CD4-positive, alpha-beta T cell treated with Interferon alpha-2 for 1 hour (primary cell): ENCODE data around the gene CCDC191.

Experiments used
- DNase-seq, 2 donors: peaks; one replicate each; pipeline ENCODE4 v3.0.0-alpha.2; 2020 to 2022

Gene CCDC191, protein sequence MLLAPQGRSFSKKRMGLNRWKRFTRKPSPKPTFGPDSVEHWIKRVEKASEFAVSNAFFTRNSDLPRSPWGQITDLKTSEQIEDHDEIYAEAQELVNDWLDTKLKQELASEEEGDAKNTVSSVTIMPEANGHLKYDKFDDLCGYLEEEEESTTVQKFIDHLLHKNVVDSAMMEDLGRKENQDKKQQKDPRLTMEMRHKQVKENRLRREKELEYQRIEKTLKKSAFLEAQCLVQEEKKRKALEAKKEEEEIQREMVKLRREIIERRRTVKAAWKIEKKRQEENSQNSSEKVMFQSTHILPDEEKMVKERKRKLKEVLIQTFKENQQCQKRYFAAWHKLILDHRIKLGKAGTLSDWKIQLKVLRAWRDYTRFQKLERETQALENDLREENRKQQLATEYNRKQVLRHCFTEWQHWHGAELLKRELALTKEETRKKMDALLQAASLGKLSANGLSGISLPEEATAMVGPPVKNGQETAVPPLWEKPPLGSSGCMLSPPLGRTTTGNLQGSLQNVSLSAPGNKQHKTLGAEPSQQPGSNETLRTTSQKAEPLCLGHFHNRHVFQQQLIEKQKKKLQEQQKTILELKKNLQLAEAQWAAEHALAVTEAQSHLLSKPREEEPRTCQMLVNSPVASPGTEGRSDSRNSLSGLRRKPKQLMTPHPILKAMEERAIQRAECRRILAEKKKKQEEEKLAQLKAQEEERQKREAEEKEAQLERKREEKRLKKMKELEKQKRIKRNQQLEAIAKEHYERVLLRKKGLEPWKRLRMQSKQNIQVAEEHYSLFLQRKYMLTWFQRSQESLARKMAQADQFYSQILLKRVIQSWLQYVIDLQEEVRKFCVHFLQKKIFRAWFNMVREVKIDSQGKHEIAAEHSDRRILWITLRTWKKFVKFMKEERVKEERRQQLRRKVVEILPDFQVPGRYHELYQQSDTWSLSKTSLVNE

DNA sequence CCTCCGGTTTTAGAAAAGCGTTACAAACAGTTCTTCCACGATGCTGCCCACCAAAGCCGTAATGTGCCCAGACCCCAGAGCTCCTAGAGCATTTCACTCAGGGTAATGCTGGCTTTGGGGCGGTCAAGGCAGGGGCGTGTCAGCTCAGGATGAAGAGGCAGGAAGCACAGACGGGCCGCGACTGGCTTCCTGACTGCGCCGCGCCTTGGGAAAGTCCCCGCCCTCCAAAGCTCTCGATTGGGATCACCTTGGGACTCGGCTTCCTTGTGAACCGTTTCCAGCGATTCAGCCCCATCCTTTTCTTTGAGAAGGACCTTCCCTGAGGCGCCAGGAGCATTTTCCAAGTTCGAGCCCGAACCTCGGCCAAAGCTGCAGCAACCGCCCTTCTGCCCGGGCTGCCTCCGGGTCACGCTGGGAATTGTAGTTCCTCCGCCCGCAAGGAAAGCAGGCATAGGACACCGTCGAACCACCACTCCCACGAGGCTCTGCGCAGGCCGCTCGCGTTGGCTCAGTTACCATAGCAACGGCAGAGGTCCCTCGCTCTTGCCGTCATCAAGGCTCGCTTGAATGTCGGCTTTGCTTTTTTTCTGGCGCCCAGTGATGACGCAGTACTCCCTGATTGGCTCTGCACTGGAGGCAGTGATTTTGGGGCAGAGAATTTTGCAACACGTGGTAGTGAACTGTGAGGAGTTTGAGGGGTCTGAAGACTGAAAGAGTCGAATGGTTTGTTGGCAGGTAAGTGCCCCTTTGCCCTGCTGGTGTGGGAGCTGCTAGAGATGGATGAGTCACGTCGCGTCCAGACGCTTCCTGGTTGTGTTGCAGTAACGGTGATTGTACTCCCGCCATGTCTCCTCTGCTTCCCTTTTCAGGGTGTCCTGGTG lies at the start of gene CCDC191, which contains the start of gene QTRT2:
TSS of gene CCDC191 (minus strand) at position 397 of the 881 bp plus-strand sequence. CDS start at position 337, 60 bp downstream.
TSS of gene QTRT2 (plus strand) at position 608 of the 881 bp plus-strand sequence. CDS start 8,521 bp downstream, outside the sequence.
- peak; percentile 99 for DNase-seq

DNA sequence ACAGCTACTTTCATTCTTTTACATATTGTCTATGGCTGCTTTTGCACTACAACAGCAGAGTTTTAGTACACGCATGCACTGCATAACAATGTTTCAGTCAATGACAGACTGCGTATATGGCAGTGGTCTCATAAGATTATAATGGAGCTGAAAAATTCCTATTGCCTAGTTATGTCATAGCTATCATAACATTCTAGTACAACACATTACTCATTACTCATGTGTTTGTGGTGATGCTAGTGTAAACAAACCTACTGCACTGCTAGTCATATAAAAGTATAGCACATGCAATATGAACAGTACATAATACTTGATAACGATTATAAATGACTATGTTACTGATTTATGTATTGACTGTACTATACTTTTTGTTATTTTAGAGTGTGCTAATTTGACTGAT lies 48.1 kb upstream of the CCDC191 start:
- DNase-seq, result no peak

DNA sequence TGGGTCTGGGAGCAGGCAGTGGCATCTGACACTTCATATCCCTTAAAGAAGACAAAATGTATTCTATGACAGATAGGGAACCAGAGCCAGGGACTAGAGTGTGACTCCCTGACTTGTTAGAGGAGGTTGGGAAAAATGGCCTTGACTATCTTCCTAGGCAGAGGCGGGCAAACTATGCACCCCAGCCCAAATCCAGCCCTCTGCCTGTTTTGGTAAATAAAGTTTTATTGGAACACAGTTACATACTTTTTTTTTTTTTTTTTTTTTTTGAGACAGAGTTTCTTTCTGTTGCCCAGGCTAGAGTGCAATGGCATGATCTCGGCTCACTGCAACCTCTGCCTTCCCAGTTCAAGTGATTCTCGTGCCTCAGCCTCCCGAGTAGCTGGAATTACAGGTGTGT lies 47.5 kb upstream of the CCDC191 start:
- DNase-seq, result no peak

DNA sequence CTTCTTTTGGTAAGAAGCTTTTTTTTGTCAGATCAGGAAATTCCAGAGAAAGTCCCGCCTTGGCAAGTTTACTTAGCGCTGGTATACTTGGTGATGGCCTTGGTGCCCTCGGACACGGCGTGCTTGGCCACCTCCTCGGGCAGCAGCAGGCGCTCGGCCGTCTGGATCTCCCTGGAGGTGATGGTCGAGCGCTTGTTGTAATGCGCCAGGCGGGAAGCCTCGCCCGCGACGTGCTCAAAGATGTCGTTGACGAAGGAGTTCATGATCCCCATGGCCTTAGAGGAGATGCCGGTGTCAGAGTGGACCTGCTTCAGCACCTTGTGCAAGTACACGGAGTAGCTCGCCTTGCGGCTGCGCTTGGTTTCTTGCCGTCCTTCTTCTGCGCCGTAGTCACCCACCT lies 46.9 kb upstream of the CCDC191 start:
- DNase-seq, result no peak

DNA sequence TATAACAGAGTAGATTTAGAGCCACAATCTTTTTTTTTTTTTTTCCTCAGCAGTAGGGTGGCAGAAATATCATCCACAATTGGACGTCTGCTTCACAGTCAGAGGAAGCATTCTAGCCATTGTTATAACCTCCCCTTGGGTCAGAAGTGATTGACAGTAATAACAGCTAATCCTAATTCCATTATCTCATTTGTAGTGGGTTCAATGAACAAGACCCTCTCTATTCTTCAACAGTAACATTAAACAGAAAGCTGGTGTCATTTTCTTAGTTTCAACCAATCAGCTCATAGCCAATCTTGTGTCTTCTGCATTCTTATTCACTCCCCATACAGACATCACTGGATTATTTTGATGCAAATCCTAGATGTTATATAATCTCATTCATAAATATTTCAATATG lies 44.8 kb upstream of the CCDC191 start:
- no peak for DNase-seq

DNA sequence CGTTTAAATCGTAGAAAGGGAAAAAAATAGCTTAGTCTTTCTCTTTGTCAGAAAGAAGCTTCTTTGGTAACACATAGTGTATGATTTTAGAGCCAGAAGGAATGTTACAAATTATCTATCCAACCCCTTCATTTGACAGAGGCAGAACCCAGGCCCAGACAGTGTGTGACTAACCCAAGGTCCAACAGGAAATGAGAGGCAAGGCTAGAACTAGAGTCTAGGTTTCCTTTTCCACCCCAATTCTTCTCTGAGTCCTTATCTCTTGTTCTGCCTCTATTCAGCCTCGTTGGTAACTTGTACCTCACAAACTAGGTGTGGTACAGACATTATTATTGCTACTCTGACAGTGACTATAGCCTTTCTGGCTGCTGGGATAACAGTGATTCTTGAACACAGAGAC lies 39.5 kb upstream of the CCDC191 start:
- DNase-seq, result no peak

DNA sequence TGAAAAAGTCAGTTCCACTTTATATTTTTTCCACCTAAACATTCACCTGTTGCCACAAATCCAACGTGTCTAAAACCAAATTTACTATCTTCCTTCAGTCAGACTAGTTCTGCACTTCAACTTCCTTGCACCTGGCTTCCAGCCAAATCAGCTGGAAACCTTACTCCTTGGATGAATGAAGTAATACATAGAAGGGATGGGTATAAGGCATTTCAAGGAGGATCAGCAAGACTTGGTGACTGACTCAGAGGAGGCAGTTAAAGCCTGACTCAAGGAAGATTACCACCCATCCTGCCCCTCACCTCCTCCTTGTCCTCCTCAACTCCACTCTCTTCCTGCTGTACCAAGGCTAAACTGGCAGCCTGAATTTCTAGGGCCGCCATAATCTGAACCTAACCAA lies 37.3 kb upstream of the CCDC191 start:
- no peak for DNase-seq

DNA sequence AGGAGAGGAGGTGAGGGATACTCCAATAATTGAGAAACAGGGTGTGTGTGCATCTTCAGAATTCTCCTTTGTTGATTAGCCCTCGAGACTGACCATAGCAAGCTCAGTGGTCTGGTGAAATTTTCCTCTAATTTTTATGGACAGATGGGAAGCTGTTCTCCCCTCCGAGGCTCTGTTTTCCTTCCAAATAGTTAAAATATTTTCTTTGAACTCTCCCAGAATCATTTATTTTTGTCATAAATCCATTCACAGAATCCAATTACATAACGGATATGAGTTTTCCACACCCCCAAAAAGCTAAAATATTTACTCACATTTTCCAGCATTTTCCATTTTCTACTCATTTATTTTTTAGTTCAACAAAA lies 36.7 kb upstream of the CCDC191 start:
- no peak for DNase-seq

DNA sequence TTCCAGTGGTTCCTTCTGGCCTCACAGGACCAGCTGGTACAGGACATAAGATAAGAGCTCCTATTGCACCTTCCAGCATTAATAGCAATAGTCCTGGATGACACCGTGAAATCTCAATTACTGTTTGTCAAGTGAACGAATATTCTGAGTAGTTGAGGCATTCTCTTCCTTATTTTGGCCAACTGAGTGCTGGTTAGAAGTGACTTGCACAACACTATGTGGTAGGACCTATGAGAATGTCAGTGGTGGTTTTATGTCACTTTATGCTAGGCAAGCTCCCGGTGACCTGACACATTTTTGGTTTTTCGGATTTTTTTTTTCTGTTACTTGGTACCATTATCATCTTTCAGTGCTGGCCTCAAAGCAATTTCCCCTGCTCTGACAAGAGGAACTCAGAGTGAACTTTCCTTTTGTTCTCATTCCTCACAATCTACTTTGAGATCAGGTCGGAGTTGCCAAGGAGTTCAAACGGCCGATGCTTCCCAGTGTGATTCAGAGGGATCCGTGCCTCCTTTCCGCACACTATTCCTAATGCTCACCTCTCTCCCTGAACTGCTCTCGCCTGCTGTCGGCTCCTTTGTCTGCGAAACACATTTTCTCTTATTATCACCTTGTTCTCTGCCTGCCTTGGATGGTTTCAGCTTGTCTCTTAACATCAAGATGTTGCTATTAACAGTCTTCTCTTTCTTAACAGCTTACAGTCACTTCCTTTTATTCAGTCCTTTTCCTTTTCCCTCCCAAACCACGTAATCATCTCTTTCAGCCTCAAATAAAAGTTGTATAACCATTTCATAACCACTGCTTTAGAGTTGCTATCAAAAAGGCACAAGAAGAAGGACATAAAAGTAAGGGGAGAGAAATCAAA lies 36.1 kb upstream of the CCDC191 start:
- DNase-seq, result no peak

DNA sequence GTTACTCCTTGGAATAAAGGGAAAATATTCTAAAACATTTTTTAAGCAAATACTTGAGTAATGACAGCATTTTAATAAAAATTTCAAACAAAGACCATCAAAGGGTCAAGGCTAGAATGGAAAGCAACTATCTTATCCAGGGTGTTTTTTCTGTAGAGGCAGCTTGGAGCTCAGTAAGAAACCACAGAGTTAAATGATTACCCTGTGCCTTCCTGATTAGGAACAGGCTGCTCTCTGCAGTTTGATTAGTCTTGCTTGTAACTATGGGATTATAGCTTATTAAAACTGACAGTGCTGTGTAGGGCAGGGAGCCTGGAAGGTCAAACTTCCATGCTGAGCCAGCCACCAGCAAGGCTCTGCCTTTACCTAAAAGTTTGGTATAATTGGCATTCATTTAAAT lies 33.3 kb upstream of the CCDC191 start:
- DNase-seq, result no peak

DNA sequence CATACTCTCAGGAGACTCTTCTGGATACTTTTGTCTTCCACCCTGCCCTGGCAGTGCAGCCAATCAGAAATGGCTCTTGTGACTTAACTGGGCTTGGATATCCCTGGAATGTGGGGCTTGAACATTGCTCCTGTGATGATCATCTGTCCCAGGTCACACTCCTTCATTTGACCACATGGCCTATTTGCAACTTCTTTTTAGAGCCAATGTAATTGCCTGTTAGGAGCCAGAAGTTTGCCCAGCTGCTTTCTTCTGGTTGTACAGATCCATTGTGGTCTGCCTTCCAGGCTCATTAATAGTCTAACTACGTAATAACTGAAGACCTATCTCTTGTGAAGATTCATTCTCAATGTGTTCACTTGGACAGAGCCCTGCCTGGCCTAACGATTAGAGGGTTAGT lies 30.0 kb upstream of the CCDC191 start:
- DNase-seq, result no peak

DNA sequence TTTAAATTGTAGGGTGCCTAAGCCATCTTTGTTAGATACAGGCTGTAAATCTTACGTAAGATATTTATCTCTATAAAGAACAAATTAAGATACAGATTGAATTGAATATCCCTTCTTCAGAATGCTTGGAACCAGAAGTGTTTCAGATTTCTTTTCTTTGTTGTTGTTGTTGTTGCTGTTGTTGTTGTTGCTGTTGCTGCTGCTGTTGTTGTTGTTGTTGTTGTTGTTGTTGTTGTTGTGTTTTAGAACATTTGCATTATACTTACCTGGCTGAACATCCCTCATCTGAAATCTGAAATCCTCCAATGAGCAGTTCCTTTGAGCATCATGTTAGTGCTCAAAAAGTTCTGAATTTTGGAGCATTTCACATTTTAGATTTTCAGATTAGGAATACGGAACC lies 26.8 kb upstream of the CCDC191 start:
- no peak for DNase-seq

DNA sequence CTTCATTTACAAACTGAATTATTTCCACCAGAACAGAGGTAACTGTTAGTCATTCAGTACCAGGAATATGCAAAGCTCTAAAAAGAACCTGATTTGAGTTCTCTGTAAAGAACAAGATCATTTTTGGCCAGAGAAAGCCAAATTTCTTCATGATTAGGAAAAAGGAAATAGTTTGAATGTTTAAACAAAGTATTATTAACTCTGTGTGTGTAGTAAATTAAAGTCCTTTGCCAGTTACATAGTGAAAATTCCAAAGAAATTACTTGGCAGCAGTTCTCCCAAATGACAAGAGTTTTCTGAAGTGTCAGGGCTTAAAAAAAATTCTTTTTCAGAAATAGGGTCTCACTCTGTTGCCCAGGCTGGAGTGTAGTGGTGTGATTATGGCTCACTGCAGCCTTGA lies 24.7 kb upstream of the CCDC191 start:
- no peak for DNase-seq

DNA sequence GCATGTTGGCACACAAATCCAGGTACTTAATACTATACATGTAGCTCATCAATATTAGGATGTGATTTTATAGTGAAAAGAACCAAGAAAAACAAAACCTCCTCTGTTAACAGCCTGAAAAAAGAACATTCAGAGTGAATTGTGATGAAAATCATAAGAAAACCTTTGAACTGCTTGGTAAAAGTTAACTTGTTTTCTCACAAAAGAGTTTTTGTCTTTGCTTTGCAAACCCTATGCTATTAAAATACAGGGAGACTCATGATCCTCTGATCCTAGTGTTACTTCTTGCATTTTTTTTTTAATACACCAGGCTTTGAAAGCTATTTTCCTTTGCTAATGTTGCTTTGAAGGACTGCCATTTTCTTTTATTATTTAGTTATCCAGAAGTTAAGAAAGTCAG lies 23.9 kb upstream of the CCDC191 start:
- DNase-seq, result no peak

DNA sequence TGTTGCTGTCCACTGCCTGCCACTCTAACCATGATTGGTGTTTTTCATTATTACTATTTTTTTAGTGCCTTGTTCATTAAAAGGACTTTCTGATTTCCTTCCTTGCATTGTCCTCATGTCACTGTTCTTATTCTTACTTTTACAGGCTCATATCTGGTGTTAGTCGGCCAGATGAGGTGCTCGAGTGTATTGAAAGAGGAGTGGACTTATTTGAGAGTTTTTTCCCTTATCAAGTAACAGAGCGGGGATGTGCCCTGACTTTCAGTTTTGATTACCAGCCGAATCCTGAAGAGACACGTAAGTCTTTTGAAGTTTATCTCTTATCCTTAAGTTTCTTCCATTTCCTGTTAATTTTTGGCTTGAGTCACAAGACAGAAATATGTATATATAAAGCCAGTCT lies 23.4 kb upstream of the CCDC191 start:
- no peak for DNase-seq

DNA sequence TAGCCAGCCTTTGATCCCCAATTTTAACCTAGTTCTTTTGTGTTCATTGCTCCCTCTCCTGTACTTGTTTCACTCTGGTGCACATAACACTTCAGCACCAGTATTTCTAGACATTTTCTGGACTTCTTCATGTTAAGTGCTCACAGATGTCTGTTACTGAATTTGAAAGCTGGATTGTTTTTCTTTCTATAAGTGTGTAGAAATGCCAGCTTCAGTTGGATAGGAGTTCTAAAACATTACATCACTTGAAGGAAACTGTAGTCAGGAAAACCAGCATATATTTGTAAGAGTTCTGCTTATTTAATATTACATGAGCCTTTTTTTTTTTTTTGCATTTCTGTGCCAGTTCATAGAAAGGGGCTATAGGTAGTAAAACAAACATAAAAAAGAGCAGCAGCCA lies 21.8 kb upstream of the CCDC191 start:
- DNase-seq, result no peak

DNA sequence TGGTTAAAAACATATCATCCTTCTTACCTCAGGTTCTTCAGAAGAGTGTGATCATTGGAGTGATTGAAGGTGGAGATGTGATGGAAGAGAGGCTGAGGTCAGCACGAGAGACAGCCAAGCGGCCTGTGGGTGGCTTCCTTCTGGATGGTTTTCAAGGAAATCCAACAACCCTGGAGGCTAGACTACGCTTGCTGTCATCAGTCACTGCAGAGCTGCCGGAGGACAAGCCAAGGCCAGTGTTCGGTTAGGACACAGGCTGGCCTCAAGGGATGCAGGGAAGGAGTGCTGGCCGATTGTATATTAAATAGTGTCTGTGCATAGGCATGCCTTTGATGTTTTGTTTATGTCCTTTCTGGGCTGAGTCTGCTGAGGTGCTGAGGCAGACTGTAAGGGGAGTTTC lies 20.4 kb upstream of the CCDC191 start:
- DNase-seq, result no peak

DNA sequence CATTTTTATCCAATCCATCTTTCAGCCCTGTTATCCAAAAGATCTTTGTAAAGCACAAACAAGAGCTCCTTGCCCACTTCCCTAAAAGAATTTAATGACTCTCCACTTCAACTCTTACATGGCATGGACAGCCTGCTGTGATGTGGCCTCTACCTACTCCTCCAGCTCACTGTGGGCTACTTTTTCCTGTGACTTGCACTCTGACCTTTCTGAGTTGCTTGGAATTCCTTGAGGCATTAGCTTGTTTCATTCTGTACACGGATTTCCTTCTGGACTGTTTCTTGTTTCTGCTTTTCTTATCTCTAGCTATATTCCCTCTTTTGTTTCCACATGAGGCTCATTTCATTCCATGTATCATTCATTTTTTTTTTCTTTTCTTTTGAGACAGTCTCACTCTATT lies 15.5 kb upstream of the CCDC191 start:
- no peak for DNase-seq

DNA sequence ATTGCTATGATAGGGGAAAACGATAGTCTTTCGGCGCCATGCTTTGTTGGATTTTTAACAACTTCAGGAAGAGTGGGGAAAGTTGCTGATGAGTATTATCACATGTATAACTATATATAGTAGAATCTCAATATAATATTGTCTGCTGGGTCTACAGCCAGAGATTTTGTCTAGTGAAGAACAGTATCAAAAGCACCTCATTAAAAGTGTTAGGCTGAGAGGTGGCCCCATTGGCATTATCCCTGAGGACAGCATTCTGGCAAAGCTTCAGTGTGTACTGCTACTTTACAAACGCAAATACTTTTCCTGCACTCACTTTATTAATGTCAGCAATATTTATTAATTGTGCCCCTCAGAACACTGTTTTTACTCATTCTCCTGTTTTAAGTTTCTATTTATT lies 12.0 kb upstream of the CCDC191 start:
- no peak for DNase-seq

DNA sequence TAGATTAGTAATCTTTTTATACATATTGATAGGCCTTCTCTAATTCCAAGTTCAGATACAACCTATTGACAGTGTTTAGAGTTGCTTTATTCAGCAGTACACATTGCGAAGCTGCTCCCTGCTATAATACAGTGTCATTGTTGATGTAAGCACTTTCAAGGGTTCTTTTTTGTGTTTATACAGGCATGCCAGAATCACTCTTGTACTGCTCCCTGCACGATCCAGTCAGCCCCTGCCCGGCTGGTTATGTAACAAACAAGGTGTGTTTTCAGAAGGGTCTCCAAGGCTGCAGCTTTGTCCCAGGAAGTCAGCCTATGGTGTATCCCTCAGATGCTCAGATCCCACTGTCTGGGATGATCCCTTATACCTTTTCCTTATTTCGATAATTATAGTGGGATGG lies 11.5 kb upstream of the CCDC191 start:
- no peak for DNase-seq

DNA sequence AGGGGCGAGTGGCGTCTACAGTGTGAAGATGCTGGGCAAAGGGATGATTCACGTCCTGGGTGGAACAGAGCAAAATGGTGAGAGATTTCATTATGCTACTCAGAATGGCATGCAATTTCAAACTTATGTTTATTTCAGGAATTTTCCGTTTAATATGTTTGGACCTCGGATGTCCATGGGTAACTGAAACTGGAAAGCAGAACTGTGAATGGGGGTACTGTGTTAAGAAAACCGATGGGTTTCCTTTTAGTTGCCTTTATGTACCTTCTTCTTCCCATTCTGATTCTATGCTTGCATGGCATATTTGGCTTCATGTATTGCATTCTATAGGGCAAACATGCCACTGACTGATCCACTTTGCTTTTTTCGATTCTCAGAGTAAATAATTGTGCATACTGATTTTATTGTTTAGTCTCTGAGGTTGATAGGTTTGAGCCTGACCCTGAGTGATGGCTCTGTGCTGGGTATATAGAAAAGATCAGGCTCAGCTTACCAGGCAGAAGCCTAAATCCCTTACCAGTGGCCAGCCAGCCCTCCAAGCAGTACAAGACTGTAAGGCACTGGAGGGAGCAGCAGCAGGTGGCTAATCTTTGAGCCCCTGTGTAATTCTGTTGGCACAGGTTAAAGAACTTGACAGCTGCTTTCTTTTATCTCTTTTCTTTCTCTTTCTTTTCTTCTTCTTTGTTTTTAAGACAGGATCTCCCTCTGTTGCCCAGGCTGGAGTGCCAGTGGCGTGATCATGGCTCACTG lies 4.8 kb upstream of the CCDC191 start:
- no peak for DNase-seq
